ENCODE measurements around the gene TNF. TPM values are rescaled to one million over a fixed set of nuclear protein-coding genes. Genes with fewer than 3 reads are reported as not detected.

Gene TNF
- total and polyA plus RNA-seq, 2 of the 13 experiments (the other 11 are each of a cell fraction or from before 2014, with no cell fraction given), result not detected

GRCh38 chr6:31546958-31547726, 28.2 kb upstream of the TNF start, which contains the start of gene NFKBIL1 (continued):
- TF ChIP-seq ZNF280D (CRISPR knock-in tag; IDR thresholded peaks at IDR 0.05), result no peak
- peak; percentile 69 for TF ChIP-seq IRF9 (CRISPR knock-in tag; IDR thresholded peaks at IDR 0.05; ENCODE audit: borderline replicate concordance)
- TF ChIP-seq ZNF816 (CRISPR knock-in tag; IDR thresholded peaks at IDR 0.05; ENCODE audit: borderline replicate concordance), result no peak
- TF ChIP-seq NFIC (IDR thresholded peaks at IDR 0.05; ENCODE audit: low read length), result no peak
- TF ChIP-seq ZNF660 (CRISPR knock-in tag; IDR thresholded peaks at IDR 0.05; ENCODE audit: borderline replicate concordance, low read depth), result no peak
- no peak; the same call in 1 of the 2 replicates for TF ChIP-seq NRL (CRISPR knock-in tag; IDR thresholded peaks at IDR 0.05; ENCODE audit: borderline replicate concordance)
- TF ChIP-seq, protein P1, sequence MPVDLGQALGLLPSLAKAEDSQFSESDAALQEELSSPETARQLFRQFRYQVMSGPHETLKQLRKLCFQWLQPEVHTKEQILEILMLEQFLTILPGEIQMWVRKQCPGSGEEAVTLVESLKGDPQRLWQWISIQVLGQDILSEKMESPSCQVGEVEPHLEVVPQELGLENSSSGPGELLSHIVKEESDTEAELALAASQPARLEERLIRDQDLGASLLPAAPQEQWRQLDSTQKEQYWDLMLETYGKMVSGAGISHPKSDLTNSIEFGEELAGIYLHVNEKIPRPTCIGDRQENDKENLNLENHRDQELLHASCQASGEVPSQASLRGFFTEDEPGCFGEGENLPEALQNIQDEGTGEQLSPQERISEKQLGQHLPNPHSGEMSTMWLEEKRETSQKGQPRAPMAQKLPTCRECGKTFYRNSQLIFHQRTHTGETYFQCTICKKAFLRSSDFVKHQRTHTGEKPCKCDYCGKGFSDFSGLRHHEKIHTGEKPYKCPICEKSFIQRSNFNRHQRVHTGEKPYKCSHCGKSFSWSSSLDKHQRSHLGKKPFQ (CRISPR knock-in tag; IDR thresholded peaks at IDR 0.05; ENCODE audit: insufficient replicate concordance), result no peak
- no peak for TF ChIP-seq ATF5 (CRISPR knock-in tag; IDR thresholded peaks at IDR 0.05; ENCODE audit: low read depth)
- TF ChIP-seq TEAD3 (CRISPR knock-in tag; optimal IDR thresholded peaks at IDR 0.05; ENCODE audit: borderline replicate concordance), result peak; percentile 42
- TF ChIP-seq MTF1 (CRISPR knock-in tag; IDR thresholded peaks at IDR 0.05), result no peak
- peak; percentile 72; the same call in 1 of the 2 replicates for TF ChIP-seq DMAP1 (CRISPR knock-in tag; IDR thresholded peaks at IDR 0.05)
- TF ChIP-seq ZNF382 (CRISPR knock-in tag; IDR thresholded peaks at IDR 0.05; ENCODE audit: borderline replicate concordance), result no peak
- peak; percentile 86 for TF ChIP-seq SP5 (CRISPR knock-in tag; IDR thresholded peaks at IDR 0.05; ENCODE audit: borderline replicate concordance, low read depth)
- peak; percentile 54; the same call in 1 of the 2 replicates for TF ChIP-seq DNMT3B (CRISPR knock-in tag; conservative IDR thresholded peaks at IDR 0.05)
- TF ChIP-seq ZSCAN12 (CRISPR knock-in tag; IDR thresholded peaks at IDR 0.05), result no peak
- TF ChIP-seq ZNF609 (CRISPR knock-in tag; IDR thresholded peaks at IDR 0.05; ENCODE audit: borderline replicate concordance), result no peak; the same call in 1 of the 2 replicates
